ENCODE results near the gene PPP1CC.
A peak's percentile ranks its signal among the peaks of the same experiment; 100 is the strongest.
"Not testable (repeated sequence)": the region's sequence is repeated elsewhere in the genome, so short reads cannot be mapped to it uniquely, and the experiment has no call there.

Gene PPP1CC

GRCh38 chr12:110742718-110743570, at the start of gene PPP1CC:
Gene PPP1CC (minus strand): TSS chr12:110742891. CDS start chr12:110742707, 184 bp downstream.
- DNase-seq: peak; percentile 84

GRCh38 chr12:110791589-110791988, 48.9 kb upstream of the PPP1CC start:
- DNase-seq: no peak

GRCh38 chr12:110790301-110790700, 47.6 kb upstream of the PPP1CC start:
- DNase-seq: no peak

GRCh38 chr12:110786012-110786411, 43.3 kb upstream of the PPP1CC start:
- no peak for DNase-seq

GRCh38 chr12:110785240-110785639, 42.5 kb upstream of the PPP1CC start:
- DNase-seq: no peak

GRCh38 chr12:110782922-110783321, 40.2 kb upstream of the PPP1CC start:
- DNase-seq: no peak

GRCh38 chr12:110782094-110782493, 39.4 kb upstream of the PPP1CC start:
- no peak for DNase-seq

GRCh38 chr12:110780448-110780847, 37.8 kb upstream of the PPP1CC start:
- DNase-seq: no peak

GRCh38 chr12:110778833-110779577, 36.3 kb upstream of the PPP1CC start:
- DNase-seq: no peak

- DNase-seq: no peak
These were observed 33.7 kb upstream of the PPP1CC start for GRCh38 chr12:110776410-110776809.

- no peak for DNase-seq
These were observed 33.3 kb upstream of the PPP1CC start for GRCh38 chr12:110775997-110776396.

GRCh38 chr12:110774824-110775223, 32.1 kb upstream of the PPP1CC start:
- no peak for DNase-seq

- no peak for DNase-seq
These were observed 26.3 kb upstream of the PPP1CC start for GRCh38 chr12:110768960-110769359.

- DNase-seq: no peak
These were observed 25.2 kb upstream of the PPP1CC start for GRCh38 chr12:110767863-110768262.

GRCh38 chr12:110766311-110767154, 23.8 kb upstream of the PPP1CC start:
- DNase-seq: no peak

- not testable (repeated sequence) for DNase-seq
These were observed 22.9 kb upstream of the PPP1CC start for GRCh38 chr12:110765572-110765971.

- DNase-seq: no peak
These were observed 22.4 kb upstream of the PPP1CC start for GRCh38 chr12:110765111-110765510.

- DNase-seq: no peak
These were observed 20.9 kb upstream of the PPP1CC start for GRCh38 chr12:110763583-110763982.

- DNase-seq: no peak
These were observed 20.2 kb upstream of the PPP1CC start for GRCh38 chr12:110762891-110763290.

- no peak for DNase-seq
These were observed 17.5 kb upstream of the PPP1CC start for GRCh38 chr12:110760204-110760609.

- DNase-seq: no peak
These were observed 16.2 kb upstream of the PPP1CC start for GRCh38 chr12:110758922-110759321.

GRCh38 chr12:110756611-110757010, 13.9 kb upstream of the PPP1CC start:
- no peak for DNase-seq

Data from NCI-H446 treated with DMSO at 0.1 percent for 48 hours (cell line).